ENCODE data around the gene KRIT1. TPM values are rescaled to one million over a fixed set of nuclear protein-coding genes. Genes with fewer than 3 reads are reported as not detected.

KRIT1 gene
- total and polyA plus RNA-seq, 2 of the 13 experiments (the other 11 are each of a cell fraction or from before 2014, with no cell fraction given), result 29.4 to 37.7 TPM

DNA sequence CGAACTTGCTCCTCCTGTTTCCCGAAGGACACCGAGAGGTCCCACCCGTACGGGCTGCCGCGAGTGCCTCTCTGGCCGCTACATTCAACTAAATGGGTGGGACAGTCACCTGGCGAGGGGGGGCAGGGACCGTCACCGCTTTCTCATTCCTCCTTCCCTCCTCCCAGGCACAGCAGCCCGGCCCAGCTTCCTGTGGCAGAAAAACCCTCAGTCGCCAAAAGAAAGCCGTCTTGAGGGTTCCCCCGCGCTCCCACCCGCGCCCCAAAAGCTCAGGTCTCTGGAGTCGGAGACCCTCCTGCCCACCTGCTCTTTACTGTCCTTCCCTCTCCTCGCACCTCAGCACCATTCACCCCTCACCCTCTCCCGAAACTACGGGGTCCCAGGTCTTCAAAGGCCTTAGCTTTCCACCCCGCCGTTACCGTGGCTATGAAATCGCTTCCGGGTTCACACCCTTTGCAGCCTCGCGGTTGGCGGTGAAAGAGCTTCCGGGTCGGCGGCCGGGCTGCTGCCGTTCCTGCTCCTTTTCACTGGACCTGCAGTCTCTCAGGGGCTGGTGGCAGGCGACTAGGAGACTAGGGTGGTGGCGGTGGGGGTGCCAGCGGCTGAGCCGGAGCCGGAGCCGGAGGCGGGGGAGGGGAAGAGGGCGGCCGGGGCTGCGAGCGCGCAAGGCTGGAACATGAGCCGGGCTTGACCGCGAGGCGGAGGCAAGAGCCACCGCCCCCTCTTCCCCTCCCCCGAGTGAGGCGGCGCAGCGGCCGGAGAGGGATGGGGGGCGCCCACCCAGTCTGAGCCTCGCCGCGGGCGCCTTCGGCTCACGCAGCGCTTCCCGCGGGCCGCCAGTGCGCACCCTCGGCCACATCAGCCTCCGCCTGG lies at the start of gene KRIT1, which contains the start of gene ANKIB1 (continued):
- no peak for TF ChIP-seq NONO (IDR thresholded peaks at IDR 0.05)
- peak; percentile 18; the same call in 1 of the 2 replicates for TF ChIP-seq NONO (CRISPR knock-in tag; conservative IDR thresholded peaks at IDR 0.05)
- 0 out of 2 replicates have a peak, but pooled peaks have one; percentile 48 for TF ChIP-seq MED1 (CRISPR knock-in tag; IDR thresholded peaks at IDR 0.05)
- TF ChIP-seq, protein P1, sequence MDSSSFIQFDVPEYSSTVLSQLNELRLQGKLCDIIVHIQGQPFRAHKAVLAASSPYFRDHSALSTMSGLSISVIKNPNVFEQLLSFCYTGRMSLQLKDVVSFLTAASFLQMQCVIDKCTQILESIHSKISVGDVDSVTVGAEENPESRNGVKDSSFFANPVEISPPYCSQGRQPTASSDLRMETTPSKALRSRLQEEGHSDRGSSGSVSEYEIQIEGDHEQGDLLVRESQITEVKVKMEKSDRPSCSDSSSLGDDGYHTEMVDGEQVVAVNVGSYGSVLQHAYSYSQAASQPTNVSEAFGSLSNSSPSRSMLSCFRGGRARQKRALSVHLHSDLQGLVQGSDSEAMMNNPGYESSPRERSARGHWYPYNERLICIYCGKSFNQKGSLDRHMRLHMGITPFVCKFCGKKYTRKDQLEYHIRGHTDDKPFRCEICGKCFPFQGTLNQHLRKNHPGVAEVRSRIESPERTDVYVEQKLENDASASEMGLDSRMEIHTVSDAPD (CRISPR knock-in tag; IDR thresholded peaks at IDR 0.05), result no peak; the same call in 1 of the 2 replicates
- TF ChIP-seq ERF (CRISPR knock-in tag; IDR thresholded peaks at IDR 0.05), result no peak
- TF ChIP-seq DR1 (CRISPR knock-in tag; IDR thresholded peaks at IDR 0.05), result peak; percentile 63; the same call in 1 of the 2 replicates
- peak; percentile 72 for TF ChIP-seq ZNF230 (CRISPR knock-in tag; IDR thresholded peaks at IDR 0.05)
- peak; percentile 89; the same call in 1 of the 2 replicates for TF ChIP-seq ZIK1 (CRISPR knock-in tag; IDR thresholded peaks at IDR 0.05; ENCODE audit: borderline replicate concordance, low read depth)
- TF ChIP-seq ZNF607 (CRISPR knock-in tag; IDR thresholded peaks at IDR 0.05; ENCODE audit: borderline replicate concordance), result peak; percentile 80; the same call in 1 of the 2 replicates
- 0 out of 2 replicates have a peak, but pooled peaks have one; percentile 51 for TF ChIP-seq TSC22D2 (CRISPR knock-in tag; IDR thresholded peaks at IDR 0.05; ENCODE audit: borderline replicate concordance)
- TF ChIP-seq SNAI1 (CRISPR knock-in tag; IDR thresholded peaks at IDR 0.05; ENCODE audit: borderline replicate concordance), result 0 out of 2 replicates have a peak, but pooled peaks have one; percentile 9
- peak; percentile 70; the same call in 1 of the 2 replicates for TF ChIP-seq ZMYM4 (CRISPR knock-in tag; IDR thresholded peaks at IDR 0.05)
- TF ChIP-seq KDM1A (CRISPR knock-in tag; IDR thresholded peaks at IDR 0.05), result no peak
- TF ChIP-seq MIER2 (CRISPR knock-in tag; IDR thresholded peaks at IDR 0.05), result 0 out of 2 replicates have a peak, but pooled peaks have one; percentile 30
- no peak for TF ChIP-seq SNAPC2 (CRISPR knock-in tag; IDR thresholded peaks at IDR 0.05)
- TF ChIP-seq ZNF17 (CRISPR knock-in tag; IDR thresholded peaks at IDR 0.05), result no peak
- no peak for TF ChIP-seq RELA (CRISPR knock-in tag; IDR thresholded peaks at IDR 0.05)
- peak; percentile 81; the same call in 1 of the 2 replicates for TF ChIP-seq ZNF234 (CRISPR knock-in tag; conservative IDR thresholded peaks at IDR 0.05)
- peak; percentile 99 for TF ChIP-seq GABPB1 (CRISPR knock-in tag; IDR thresholded peaks at IDR 0.05)
- TF ChIP-seq U2AF2 (IDR thresholded peaks at IDR 0.05; ENCODE audit: low read depth, low read length), result 0 out of 2 replicates have a peak, but pooled peaks have one; percentile 48
- peak; percentile 81; the same call in 1 of the 2 replicates for TF ChIP-seq ZBTB2 (CRISPR knock-in tag; IDR thresholded peaks at IDR 0.05; ENCODE audit: low read depth)
- TF ChIP-seq, protein P2, sequence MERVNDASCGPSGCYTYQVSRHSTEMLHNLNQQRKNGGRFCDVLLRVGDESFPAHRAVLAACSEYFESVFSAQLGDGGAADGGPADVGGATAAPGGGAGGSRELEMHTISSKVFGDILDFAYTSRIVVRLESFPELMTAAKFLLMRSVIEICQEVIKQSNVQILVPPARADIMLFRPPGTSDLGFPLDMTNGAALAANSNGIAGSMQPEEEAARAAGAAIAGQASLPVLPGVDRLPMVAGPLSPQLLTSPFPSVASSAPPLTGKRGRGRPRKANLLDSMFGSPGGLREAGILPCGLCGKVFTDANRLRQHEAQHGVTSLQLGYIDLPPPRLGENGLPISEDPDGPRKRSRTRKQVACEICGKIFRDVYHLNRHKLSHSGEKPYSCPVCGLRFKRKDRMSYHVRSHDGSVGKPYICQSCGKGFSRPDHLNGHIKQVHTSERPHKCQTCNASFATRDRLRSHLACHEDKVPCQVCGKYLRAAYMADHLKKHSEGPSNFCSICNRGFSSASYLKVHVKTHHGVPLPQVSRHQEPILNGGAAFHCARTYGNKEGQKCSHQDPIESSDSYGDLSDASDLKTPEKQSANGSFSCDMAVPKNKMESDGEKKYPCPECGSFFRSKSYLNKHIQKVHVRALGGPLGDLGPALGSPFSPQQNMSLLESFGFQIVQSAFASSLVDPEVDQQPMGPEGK (CRISPR knock-in tag; IDR thresholded peaks at IDR 0.05), result peak; percentile 87
- TF ChIP-seq KLF9 (CRISPR knock-in tag; IDR thresholded peaks at IDR 0.05; ENCODE audit: low read depth), result no peak
- TF ChIP-seq, protein P3, sequence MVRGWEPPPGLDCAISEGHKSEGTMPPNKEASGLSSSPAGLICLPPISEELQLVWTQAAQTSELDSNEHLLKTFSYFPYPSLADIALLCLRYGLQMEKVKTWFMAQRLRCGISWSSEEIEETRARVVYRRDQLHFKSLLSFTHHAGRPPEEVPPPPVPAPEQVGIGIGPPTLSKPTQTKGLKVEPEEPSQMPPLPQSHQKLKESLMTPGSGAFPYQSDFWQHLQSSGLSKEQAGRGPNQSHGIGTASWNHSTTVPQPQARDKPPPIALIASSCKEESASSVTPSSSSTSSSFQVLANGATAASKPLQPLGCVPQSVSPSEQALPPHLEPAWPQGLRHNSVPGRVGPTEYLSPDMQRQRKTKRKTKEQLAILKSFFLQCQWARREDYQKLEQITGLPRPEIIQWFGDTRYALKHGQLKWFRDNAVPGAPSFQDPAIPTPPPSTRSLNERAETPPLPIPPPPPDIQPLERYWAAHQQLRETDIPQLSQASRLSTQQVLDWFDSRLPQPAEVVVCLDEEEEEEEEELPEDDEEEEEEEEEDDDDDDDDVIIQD (CRISPR knock-in tag; IDR thresholded peaks at IDR 0.05; ENCODE audit: low read depth), result 0 out of 2 replicates have a peak, but pooled peaks have one; percentile 39
